ENCODE measurements around the gene CHD2. TPM values are rescaled to one million over a fixed set of nuclear protein-coding genes. Genes with fewer than 3 reads are reported as not detected.

Gene CHD2
- total and polyA plus RNA-seq, 2 donors (not counting 3 experiments of a cell fraction or from before 2014, with no cell fraction given), result 53.8 to 97.9 TPM

DNA sequence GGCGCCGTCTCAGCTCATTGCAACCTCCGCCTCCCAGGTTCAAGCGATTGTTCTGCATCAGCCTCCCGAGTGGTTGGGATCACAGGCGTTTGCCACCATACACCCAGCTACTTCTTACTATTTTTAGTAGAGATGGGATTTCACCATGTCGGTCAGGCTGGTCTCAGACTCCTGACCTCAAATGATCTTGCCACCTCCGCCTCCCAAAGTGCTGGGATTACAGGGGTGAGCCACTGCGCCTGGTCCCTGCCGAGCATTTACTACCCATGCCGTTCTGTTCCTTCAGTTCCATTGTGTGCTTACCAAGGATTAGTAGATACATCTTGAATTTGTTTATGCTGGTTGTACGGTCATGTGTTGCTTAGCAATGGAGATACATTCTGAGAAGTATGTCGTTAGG is 10.3 kb downstream of the CHD2 start:
- Histone ChIP-seq H3K9me1 (replicated peaks; ENCODE audit: control insufficient read depth, extremely low read depth, insufficient read depth, low read length) (no peaks in the 10 kb centered on the region), H3K4me2 (ENCODE audit: insufficient read depth, low read length) (no peak overlapping the region), H3K9me3 (replicated peaks; ENCODE audit: control insufficient read depth, insufficient read depth, low read length) (no peaks in the 10 kb centered on the region), H2AFZ (ENCODE audit: low read depth, low read length) (no peak overlapping the region), H3K36me3 (ENCODE audit: control insufficient read depth in 2 of 2, extremely low read depth in 1 of 2, insufficient read depth in 2 of 2, low read length in 2 of 2) (peaks cover 0 to 3% of the 10 kb centered on the region in 2 experiments), H3K27me3 (ENCODE audit: control insufficient read depth in 2 of 2, insufficient read depth in 2 of 2, low read length in 2 of 2) (no peaks in the 10 kb centered on the region), H3K4me3 (replicated peaks in 1 of 3; ENCODE audit: insufficient read depth in 1 of 3, low read depth in 1 of 3, low read length in 3 of 3) (no peak overlapping the region), H3K27ac (ENCODE audit: insufficient read depth, low read depth, low read length) (no peak overlapping the region), H4K20me1 (replicated peaks; ENCODE audit: control insufficient read depth, extremely low read depth, insufficient read depth, low read length) (no peaks in the 10 kb centered on the region), H3K4me1 (ENCODE audit: control insufficient read depth, extremely low read depth, insufficient read depth, low read length) (peaks cover 68% of the 10 kb centered on the region), H3K9ac (replicated peaks; ENCODE audit: extremely low read depth, insufficient read depth, low read length) (no peak overlapping the region), H3K79me2 (ENCODE audit: control insufficient read depth, insufficient read depth, low read length) (peaks cover 97% of the 10 kb centered on the region)
- no peak for DNase-seq (ENCODE audit: low read depth, low spot score)
- dilution Hi-C loops (cut with MboI; ENCODE audit: extremely low pct_ligation_motif_present, low sequenced_read_pairs) (loop anchor here (25.0 kb wide), 1 partner anchor 98 kb away; no protein-coding TSS in a partner anchor), intact Hi-C loops (cut with micrococcal nuclease) (no loop called here)
- no peak for FAIRE-seq
- no TSS peak for BruUV-seq (replicated peaks)
- ChIA-PET CTCF (interaction anchor here (4.2 kb wide), 1 partner anchor 101 kb away, joined by 34 read pairs; no protein-coding TSS in a partner anchor), POLR2A (interaction anchor here (3.0 kb wide), 1 partner anchor 10 kb away, joined by 18 read pairs; the partner anchor contains the start of gene CHD2)
- TF ChIP-seq EZH2 (IDR thresholded peaks at IDR 0.05; ENCODE audit: borderline replicate concordance, low read depth, low read length, severe bottlenecking) (no peak), FOS (IDR thresholded peaks at IDR 0.05; ENCODE audit: borderline replicate concordance, insufficient read depth, low read length) (no peak), JUN (IDR thresholded peaks at IDR 0.05; ENCODE audit: borderline replicate concordance, insufficient read depth, insufficient read length, low read depth) (no peak), GATA2 (IDR thresholded peaks at IDR 0.05; ENCODE audit: insufficient read depth, insufficient read length, low read depth, low read length) (no peak), POLR2A (IDR thresholded peaks at IDR 0.05; ENCODE audit: low read depth, low read length) (no peak), POLR2AphosphoS5 (IDR thresholded peaks at IDR 0.05; ENCODE audit: insufficient read depth, low read depth, low read length) (no peak), MYC (IDR thresholded peaks at IDR 0.05; ENCODE audit: low read depth, low read length) (no peak)
- TF ChIP-seq, protein P1, sequence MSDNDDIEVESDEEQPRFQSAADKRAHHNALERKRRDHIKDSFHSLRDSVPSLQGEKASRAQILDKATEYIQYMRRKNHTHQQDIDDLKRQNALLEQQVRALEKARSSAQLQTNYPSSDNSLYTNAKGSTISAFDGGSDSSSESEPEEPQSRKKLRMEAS (IDR thresholded peaks at IDR 0.05; ENCODE audit: insufficient read depth, insufficient read length), result no peak
- TF ChIP-seq, protein P2, sequence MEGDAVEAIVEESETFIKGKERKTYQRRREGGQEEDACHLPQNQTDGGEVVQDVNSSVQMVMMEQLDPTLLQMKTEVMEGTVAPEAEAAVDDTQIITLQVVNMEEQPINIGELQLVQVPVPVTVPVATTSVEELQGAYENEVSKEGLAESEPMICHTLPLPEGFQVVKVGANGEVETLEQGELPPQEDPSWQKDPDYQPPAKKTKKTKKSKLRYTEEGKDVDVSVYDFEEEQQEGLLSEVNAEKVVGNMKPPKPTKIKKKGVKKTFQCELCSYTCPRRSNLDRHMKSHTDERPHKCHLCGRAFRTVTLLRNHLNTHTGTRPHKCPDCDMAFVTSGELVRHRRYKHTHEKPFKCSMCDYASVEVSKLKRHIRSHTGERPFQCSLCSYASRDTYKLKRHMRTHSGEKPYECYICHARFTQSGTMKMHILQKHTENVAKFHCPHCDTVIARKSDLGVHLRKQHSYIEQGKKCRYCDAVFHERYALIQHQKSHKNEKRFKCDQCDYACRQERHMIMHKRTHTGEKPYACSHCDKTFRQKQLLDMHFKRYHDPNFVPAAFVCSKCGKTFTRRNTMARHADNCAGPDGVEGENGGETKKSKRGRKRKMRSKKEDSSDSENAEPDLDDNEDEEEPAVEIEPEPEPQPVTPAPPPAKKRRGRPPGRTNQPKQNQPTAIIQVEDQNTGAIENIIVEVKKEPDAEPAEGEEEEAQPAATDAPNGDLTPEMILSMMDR (IDR thresholded peaks at IDR 0.05; ENCODE audit: extremely low read depth in 1 of 2, insufficient read depth in 1 of 2, low read depth in 1 of 2, low read length in 2 of 2), result no peak
